OCI-LY3 (cell line): ENCODE results near the gene DCLK1.

Source experiments
- H2AFZ ChIP-seq: fragments of 200-600, 300-600 bp; shearing (Covaris generic); 2 replicates; pipeline ENCODE4 v1.6.0; 2014; ENCODE audit warnings: antibody characterized with exemption, low read depth, low read length
- H3K27ac ChIP-seq: fragments of 200-600, 300-600 bp; sonication (generic); 2 replicates; pipeline ENCODE4 v1.5.1; 2014; ENCODE audit warnings: mild to moderate bottlenecking, low read length, moderate library complexity, mixed read lengths
- H3K27me3 ChIP-seq: fragments of 200-600, 300-600 bp; sonication (generic); 2 replicates; pipeline ENCODE4 v1.6.1; 2014; ENCODE audit warnings: low read depth, low read length, mixed read lengths
- H3K36me3 ChIP-seq: fragments of 200-600, 300-600 bp; sonication (generic); replicated peaks from 2 replicates; pipeline ENCODE3; 2014; ENCODE audit warnings: low read depth, low read length, mixed read lengths
- H3K4me1 ChIP-seq: fragments of 300-600, 200-600 bp; sonication (generic); 2 replicates; pipeline ENCODE4 v1.6.1; 2014; ENCODE audit warnings: low read length, mixed read lengths
- H3K4me2 ChIP-seq: fragments of 200-600, 300-600 bp; sonication (generic); 2 replicates; pipeline ENCODE4 v1.6.1; 2014; ENCODE audit warnings: low read length, mixed read lengths
- H3K4me3 ChIP-seq: fragments of 300-600, 200-600 bp; sonication (generic); 2 replicates; pipeline ENCODE4 v1.5.1; 2014; ENCODE audit warnings: antibody characterized with exemption, mild to moderate bottlenecking, low read length, moderate library complexity
- H3K79me2 ChIP-seq: fragments of 300-600, 200-600 bp; shearing (Covaris generic); 2 replicates; pipeline ENCODE4 v1.6.1; 2014; ENCODE audit warnings: mild to moderate bottlenecking, low read length, mixed read lengths
- H3K9ac ChIP-seq: fragments of 300-600, 200-600 bp; shearing (Covaris generic); 2 replicates; pipeline ENCODE4 v1.6.0; 2014; ENCODE audit warnings: mild to moderate bottlenecking, low read length, moderate library complexity
- H3K9me3 ChIP-seq: fragments of 200-600, 300-600 bp; shearing (Covaris generic); 2 replicates; pipeline ENCODE4 v1.6.1; 2014; ENCODE audit warnings: low read length, mixed read lengths; ENCODE audit not compliant: insufficient read depth
- H4K20me1 ChIP-seq: fragments of 200-600, 300-600 bp; sonication (generic); 2 replicates; pipeline ENCODE4 v1.6.1; 2016; ENCODE audit warnings: low read length, mixed read lengths; ENCODE audit not compliant: insufficient read depth
- CTCF ChIP-seq: fragments of 200-600, 300-600 bp; sonication (generic); IDR thresholded peaks from 2 replicates; pipeline ENCODE4 v1.5.1; 2014; ENCODE audit warnings: antibody characterized with exemption, low read length, low read depth
- EZH2phosphoT487 ChIP-seq: fragments of 200-600 bp; shearing (Covaris generic); IDR thresholded peaks from 2 replicates; pipeline ENCODE4 v1.6.1; 2018; ENCODE audit warnings: antibody characterized with exemption, mixed run types, low read depth

Gene DCLK1

GRCh38 chr13:35884211-35884760, 246.9 kb downstream of the DCLK1 start:
- 0 out of 2 replicates have a peak, but pooled peaks cover 8% of the 10 kb centered on the region for H3K27me3 ChIP-seq
- H3K79me2 ChIP-seq, result no peaks in the 10 kb centered on the region
- TF ChIP-seq EZH2phosphoT487 (no peak), CTCF (no peak)
- no peak overlapping the region for H3K9ac ChIP-seq
- H3K4me1 ChIP-seq, result peaks cover 3% of the 10 kb centered on the region
- no peaks in the 10 kb centered on the region for H4K20me1 ChIP-seq
- H3K4me2 ChIP-seq, result no peak overlapping the region
- H3K36me3 ChIP-seq, result no peaks in the 10 kb centered on the region
- H3K4me3 ChIP-seq, result no peak overlapping the region
- H3K9me3 ChIP-seq, result no peaks in the 10 kb centered on the region
- no peak overlapping the region for H3K27ac ChIP-seq
- no peak overlapping the region for H2AFZ ChIP-seq

GRCh38 chr13:35882722-35883497, 248.3 kb downstream of the DCLK1 start:
- no peak overlapping the region for H2AFZ ChIP-seq
- no peak overlapping the region for H3K4me3 ChIP-seq
- H3K4me2 ChIP-seq, result no peak overlapping the region
- H3K9me3 ChIP-seq, result no peaks in the 10 kb centered on the region
- no peaks in the 10 kb centered on the region for H3K79me2 ChIP-seq
- no peaks in the 10 kb centered on the region for H3K36me3 ChIP-seq
- no peak overlapping the region for H3K27ac ChIP-seq
- H3K27me3 ChIP-seq, result 0 out of 2 replicates have a peak, but pooled peaks cover 8% of the 10 kb centered on the region
- H3K9ac ChIP-seq, result no peak overlapping the region
- TF ChIP-seq CTCF, result no peak
- no peak for TF ChIP-seq EZH2phosphoT487
- H4K20me1 ChIP-seq, result no peaks in the 10 kb centered on the region
- peaks cover 4% of the 10 kb centered on the region for H3K4me1 ChIP-seq

- H3K4me3 ChIP-seq, result no peak overlapping the region
- H3K27ac ChIP-seq, result no peak overlapping the region
- no peak overlapping the region for H3K4me2 ChIP-seq
- H3K9ac ChIP-seq, result no peak overlapping the region
- H3K79me2 ChIP-seq, result no peaks in the 10 kb centered on the region
- H2AFZ ChIP-seq, result no peak overlapping the region
- H3K4me1 ChIP-seq, result peaks cover 4% of the 10 kb centered on the region
- peaks cover 3% of the 10 kb centered on the region; the same call in 1 of the 2 replicates for H3K27me3 ChIP-seq
- no peaks in the 10 kb centered on the region for H3K36me3 ChIP-seq
- TF ChIP-seq CTCF (no peak), EZH2phosphoT487 (no peak)
- H3K9me3 ChIP-seq, result no peaks in the 10 kb centered on the region
- H4K20me1 ChIP-seq, result no peaks in the 10 kb centered on the region
Measured at GRCh38 chr13:35881360-35881759, 249.8 kb downstream of the DCLK1 start.

GRCh38 chr13:35879111-35879510, 252.1 kb downstream of the DCLK1 start:
- Histone ChIP-seq H3K79me2 (no peaks in the 10 kb centered on the region), H3K4me1 (peaks cover 4% of the 10 kb centered on the region), H3K4me2 (no peak overlapping the region), H3K4me3 (no peak overlapping the region), H3K9ac (no peak overlapping the region), H3K27ac (no peak overlapping the region), H3K36me3 (no peaks in the 10 kb centered on the region), H4K20me1 (no peaks in the 10 kb centered on the region), H3K9me3 (no peaks in the 10 kb centered on the region), H2AFZ (no peak overlapping the region), H3K27me3 (peaks cover 3% of the 10 kb centered on the region; the same call in 1 of the 2 replicates)
- TF ChIP-seq CTCF, result no peak
- no peak for TF ChIP-seq EZH2phosphoT487
